ENCODE results near the gene CACYBP. TPM values are rescaled to one million over a fixed set of nuclear protein-coding genes. Genes with fewer than 3 reads are reported as not detected.
A peak's percentile ranks its signal among the peaks of the same experiment; 100 is the strongest.

The CACYBP gene
- total RNA-seq: 311 and 318 TPM in 2 replicates

DNA sequence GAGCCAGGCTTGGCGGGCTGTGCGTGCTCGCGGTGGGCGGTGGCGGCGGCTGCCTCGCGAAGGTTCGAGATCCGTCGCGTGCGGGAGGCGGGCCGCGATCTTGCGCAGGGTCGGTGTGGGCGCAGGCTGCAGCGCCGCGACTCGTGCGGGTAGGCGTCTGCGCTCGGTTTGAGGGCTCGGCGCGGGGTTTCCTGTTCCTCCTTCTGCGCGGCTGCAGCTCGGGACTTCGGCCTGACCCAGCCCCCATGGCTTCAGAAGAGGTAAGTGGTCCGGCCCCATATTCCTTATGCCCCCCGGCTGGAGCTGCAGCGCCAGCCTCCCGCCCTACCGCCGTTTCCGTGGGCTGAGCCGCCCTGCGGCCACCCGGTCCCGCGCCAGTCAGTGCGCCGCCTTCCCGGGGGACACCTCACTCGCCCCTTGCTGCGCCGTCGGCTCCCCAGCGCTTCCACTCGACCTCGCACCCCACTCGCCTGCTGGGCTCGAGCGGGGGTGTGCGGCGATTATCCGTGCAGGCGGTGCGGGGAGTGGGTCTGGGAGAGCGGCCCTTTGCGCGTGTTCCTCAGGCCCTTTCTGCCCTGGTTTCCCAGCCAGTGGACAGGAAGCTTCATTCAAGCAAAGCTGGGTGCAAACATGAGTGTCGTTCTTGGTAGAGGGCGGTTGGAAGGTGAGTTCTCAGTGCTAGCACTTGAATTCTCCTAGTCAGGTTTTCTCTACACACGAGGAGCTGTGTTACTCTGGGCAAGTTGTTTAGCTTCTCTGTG is at the start of gene CACYBP:
Gene CACYBP (plus strand): TSS at position 12 of the 761 bp plus-strand sequence. CDS start 234 bp downstream, at position 246.
- no peaks in the 10 kb centered on the region for H3K27me3 Mint-ChIP-seq (ENCODE audit: low read depth)
- H3K27ac Mint-ChIP-seq: peak within 1 kb of the TSS; percentile 81
- DNase-seq (ENCODE audit: low spot score): no peak
- no peaks in the 10 kb centered on the region for H3K9me3 Mint-ChIP-seq
- no peak within 1 kb of the TSS for H3K4me3 Mint-ChIP-seq (ENCODE audit: low read depth)
- intact Hi-C loops (cut with micrococcal nuclease): loop anchor here (1.0 to 10.0 kb wide), 7 partner anchors 23 to 1523 kb away; partner anchors contain the start of genes GAS5, MRPS14, PRDX6 and RABGAP1L
- H3K4me1 Mint-ChIP-seq (ENCODE audit: low read depth): peaks cover 41% of the 10 kb centered on the region
- peaks cover 44% of the 10 kb centered on the region for H3K36me3 Mint-ChIP-seq (ENCODE audit: low read depth)

DNA sequence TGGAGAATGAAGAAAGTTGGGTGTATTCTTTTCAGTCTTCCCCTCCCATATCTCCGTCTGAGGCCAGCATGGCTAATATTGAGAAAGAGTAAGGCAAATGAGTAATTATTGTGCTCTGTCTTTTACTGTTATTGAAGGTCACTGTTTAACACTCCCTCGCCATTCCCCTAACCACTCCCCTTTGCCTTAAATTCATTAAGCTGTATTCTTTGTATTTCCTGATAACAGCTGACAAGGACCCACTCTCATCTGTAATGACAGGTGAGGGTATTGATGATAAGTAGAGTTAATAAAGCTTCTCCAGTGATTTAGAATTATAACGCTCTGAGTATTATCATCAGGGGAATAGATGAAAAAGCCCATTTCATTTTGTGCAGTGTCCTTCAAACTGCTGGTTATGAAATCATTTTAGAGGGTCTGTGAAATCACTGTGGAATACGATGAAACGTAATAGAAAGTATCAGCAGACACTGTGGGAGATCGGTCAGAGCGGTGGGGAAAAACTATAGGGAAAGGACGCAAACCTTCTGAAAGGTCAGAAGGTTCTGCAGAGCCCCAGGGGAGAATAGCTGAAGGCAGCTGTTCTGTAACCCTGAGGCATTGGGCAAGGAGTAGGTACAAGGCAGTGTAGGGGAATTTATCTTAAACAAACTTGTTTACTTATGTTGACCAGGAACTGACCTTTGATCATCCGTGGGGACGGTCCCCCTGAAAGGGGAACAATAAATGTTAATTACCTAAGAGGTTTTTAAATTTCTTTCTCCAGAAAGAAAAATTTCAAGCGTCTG is 46.3 kb upstream of the CACYBP start:
- DNase-seq (ENCODE audit: low spot score): no peak
- Mint-ChIP-seq H3K27ac (no peak overlapping the region), H3K36me3 (ENCODE audit: low read depth) (no peaks in the 10 kb centered on the region), H3K9me3 (no peaks in the 10 kb centered on the region), H3K27me3 (ENCODE audit: low read depth) (no peaks in the 10 kb centered on the region), H3K4me1 (ENCODE audit: low read depth) (peaks cover 16% of the 10 kb centered on the region), H3K4me3 (ENCODE audit: low read depth) (no peak overlapping the region)
- intact Hi-C loops (cut with micrococcal nuclease): no loop called here

DNA sequence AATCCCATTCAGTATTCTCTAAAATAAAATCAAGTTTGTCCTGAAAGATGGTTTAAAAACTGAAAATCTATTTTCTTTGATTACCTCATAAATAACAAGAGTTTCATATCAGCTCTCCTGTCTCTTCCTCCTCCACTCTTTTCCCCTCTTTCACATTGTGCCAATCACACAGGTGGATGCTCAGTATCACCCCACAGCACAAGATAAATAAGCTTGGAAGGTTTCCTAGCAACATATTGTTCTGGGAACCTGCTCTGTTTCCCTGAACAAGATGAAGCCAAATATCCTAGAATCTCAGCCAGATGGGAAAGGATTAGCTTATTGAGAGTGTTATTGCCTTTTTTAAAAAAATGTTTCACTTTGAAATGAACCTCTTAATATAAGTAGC is 45.7 kb upstream of the CACYBP start:
- no peaks in the 10 kb centered on the region for H3K27me3 Mint-ChIP-seq (ENCODE audit: low read depth)
- peaks cover 16% of the 10 kb centered on the region for H3K4me1 Mint-ChIP-seq (ENCODE audit: low read depth)
- no peak overlapping the region for H3K4me3 Mint-ChIP-seq (ENCODE audit: low read depth)
- no peaks in the 10 kb centered on the region for H3K36me3 Mint-ChIP-seq (ENCODE audit: low read depth)
- no peak for DNase-seq (ENCODE audit: low spot score)
- no peaks in the 10 kb centered on the region for H3K9me3 Mint-ChIP-seq
- H3K27ac Mint-ChIP-seq: no peak overlapping the region
- intact Hi-C loops (cut with micrococcal nuclease): no loop called here

DNA sequence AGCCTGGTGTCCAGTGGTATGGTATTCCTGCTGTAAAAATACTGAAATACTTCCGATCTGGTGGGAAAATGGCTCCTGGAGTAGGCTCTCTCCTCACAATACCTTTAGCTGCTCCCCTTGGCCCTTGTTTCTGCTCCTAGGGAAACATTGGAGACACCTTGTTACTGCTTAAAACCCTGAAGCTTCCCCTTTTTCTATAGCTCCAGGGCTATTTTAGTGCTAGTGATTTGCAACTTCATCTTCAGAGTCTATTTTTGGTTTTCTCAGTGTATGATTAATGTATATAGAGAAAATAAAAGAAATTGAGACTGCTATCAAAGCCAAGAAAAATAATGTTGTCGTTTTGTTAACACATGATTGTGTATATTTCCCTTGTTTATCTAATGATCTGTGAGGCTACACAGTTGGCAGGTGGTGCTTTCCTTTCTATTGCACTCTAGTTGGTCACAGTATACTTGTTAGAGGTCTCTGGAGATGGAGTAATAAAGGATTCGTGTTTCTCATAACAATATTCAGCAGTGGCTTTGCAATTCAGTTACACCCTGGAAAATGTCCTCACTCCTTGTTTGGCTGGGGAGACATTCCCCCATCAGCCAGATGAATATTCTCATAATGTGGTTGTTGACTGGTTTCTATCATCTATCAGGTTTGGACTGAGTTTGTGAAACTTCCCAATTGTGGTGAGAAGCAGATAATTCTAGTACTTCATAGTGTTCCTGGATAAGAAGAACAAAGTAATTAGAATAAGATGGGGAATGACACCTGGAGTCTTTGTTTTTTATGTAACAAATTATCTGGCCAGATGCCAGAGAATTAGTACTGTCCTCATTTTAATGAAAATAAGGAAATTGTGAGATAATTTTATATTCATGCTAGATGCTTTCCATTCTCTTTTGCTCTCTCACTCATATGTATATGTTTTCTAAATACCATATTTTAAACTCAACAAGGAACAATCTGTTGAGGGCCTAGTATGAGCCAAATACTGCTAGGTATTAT is 44.8 kb upstream of the CACYBP start:
- DNase-seq (ENCODE audit: low spot score): no peak
- Mint-ChIP-seq H3K4me1 (ENCODE audit: low read depth) (peaks cover 16% of the 10 kb centered on the region), H3K27me3 (ENCODE audit: low read depth) (no peaks in the 10 kb centered on the region), H3K36me3 (ENCODE audit: low read depth) (no peaks in the 10 kb centered on the region), H3K4me3 (ENCODE audit: low read depth) (no peak overlapping the region), H3K9me3 (no peaks in the 10 kb centered on the region), H3K27ac (no peak overlapping the region)
- intact Hi-C loops (cut with micrococcal nuclease): no loop called here

DNA sequence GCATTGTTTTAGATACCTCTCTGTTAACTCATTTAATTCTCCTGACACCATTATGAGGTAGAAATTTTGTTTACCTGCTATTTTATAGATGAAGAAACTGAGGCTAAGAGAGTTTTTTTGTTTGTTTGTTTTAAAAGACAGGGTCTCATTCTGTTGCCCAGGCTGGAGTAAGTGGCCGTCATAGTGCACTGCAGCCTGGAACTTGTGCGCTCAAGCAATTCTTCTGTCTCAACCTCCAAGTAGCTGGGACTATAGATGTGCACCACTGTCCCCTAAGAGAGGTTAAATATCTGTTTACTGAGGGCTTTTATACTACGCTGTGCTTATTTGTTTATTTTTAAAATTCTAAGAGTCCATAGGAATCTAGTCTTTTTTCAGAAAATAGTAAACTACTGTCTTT is 43.7 kb upstream of the CACYBP start:
- Mint-ChIP-seq H3K9me3 (no peaks in the 10 kb centered on the region), H3K27me3 (ENCODE audit: low read depth) (no peaks in the 10 kb centered on the region), H3K27ac (no peak overlapping the region), H3K36me3 (ENCODE audit: low read depth) (no peaks in the 10 kb centered on the region), H3K4me3 (ENCODE audit: low read depth) (no peak overlapping the region), H3K4me1 (ENCODE audit: low read depth) (peaks cover 16% of the 10 kb centered on the region)
- intact Hi-C loops (cut with micrococcal nuclease): no loop called here
- no peak for DNase-seq (ENCODE audit: low spot score)

GRCh38 chr1:174956976-174957375 is 42.8 kb upstream of the CACYBP start:
- intact Hi-C loops (cut with micrococcal nuclease): loop anchor here (1.0 kb wide), 1 partner anchor 11 kb away; no protein-coding TSS in a partner anchor
- no peaks in the 10 kb centered on the region for H3K27me3 Mint-ChIP-seq (ENCODE audit: low read depth)
- no peaks in the 10 kb centered on the region for H3K36me3 Mint-ChIP-seq (ENCODE audit: low read depth)
- no peak overlapping the region for H3K4me3 Mint-ChIP-seq (ENCODE audit: low read depth)
- DNase-seq (ENCODE audit: low spot score): no peak
- peaks cover 16% of the 10 kb centered on the region for H3K4me1 Mint-ChIP-seq (ENCODE audit: low read depth)
- no peak overlapping the region for H3K27ac Mint-ChIP-seq
- H3K9me3 Mint-ChIP-seq: no peaks in the 10 kb centered on the region

DNA sequence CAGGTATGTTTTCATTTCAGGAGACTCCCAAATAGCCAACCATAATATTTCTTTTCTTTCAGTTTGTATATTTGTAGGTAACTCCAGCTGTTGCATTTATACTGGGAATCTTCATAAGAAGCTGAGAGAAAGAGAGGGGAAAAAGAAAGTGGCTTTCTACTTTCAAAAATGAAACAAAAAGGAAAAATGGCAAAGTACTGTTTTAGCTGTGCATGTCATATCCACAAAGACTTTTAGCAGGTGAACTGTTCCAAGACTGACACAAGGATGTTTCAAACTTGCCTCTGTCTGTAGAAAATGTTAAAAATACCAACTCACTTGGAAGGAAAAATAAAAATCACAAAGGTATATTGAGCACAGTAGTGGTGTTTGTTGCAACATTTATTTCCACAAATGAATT is 41.9 kb upstream of the CACYBP start:
- no peak for DNase-seq (ENCODE audit: low spot score)
- Mint-ChIP-seq H3K4me1 (ENCODE audit: low read depth) (peaks cover 16% of the 10 kb centered on the region), H3K36me3 (ENCODE audit: low read depth) (no peaks in the 10 kb centered on the region), H3K9me3 (no peaks in the 10 kb centered on the region), H3K27me3 (ENCODE audit: low read depth) (no peaks in the 10 kb centered on the region), H3K4me3 (ENCODE audit: low read depth) (peak overlapping the region; percentile 49), H3K27ac (peak overlapping the region; percentile 48)
- intact Hi-C loops (cut with micrococcal nuclease): loop anchor here (1.0 kb wide), 1 partner anchor 10 kb away; no protein-coding TSS in a partner anchor

DNA sequence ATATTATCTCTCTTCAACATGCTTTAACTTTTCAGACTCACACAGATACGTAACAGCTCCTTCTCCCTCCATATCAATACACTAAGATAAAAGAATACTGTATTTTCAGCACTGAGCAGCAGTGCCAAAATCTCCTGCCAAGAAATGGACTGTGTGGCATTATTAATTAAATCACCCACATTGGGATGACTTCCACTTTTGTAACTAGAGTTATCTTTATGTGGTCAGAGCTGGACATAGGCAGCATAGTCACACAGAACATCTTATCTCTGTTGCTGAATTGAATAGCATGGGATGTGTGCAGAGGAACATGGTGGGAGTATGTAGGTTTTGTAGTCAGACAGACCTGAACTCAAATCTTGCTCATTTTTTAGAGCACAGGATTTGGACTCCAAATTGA is 41.4 kb upstream of the CACYBP start:
- no peak overlapping the region for H3K4me3 Mint-ChIP-seq (ENCODE audit: low read depth)
- no peak for DNase-seq (ENCODE audit: low spot score)
- no peaks in the 10 kb centered on the region for H3K9me3 Mint-ChIP-seq
- peaks cover 2% of the 10 kb centered on the region for H3K36me3 Mint-ChIP-seq (ENCODE audit: low read depth)
- no peak overlapping the region for H3K27ac Mint-ChIP-seq
- H3K27me3 Mint-ChIP-seq (ENCODE audit: low read depth): no peaks in the 10 kb centered on the region
- peaks cover 19% of the 10 kb centered on the region for H3K4me1 Mint-ChIP-seq (ENCODE audit: low read depth)
- intact Hi-C loops (cut with micrococcal nuclease): no loop called here

- Mint-ChIP-seq H3K4me3 (ENCODE audit: low read depth) (no peak overlapping the region), H3K27me3 (ENCODE audit: low read depth) (no peaks in the 10 kb centered on the region), H3K27ac (no peak overlapping the region), H3K4me1 (ENCODE audit: low read depth) (peaks cover 35% of the 10 kb centered on the region), H3K36me3 (ENCODE audit: low read depth) (peaks cover 2% of the 10 kb centered on the region), H3K9me3 (no peaks in the 10 kb centered on the region)
- intact Hi-C loops (cut with micrococcal nuclease): no loop called here
- DNase-seq (ENCODE audit: low spot score): no peak
Observed at GRCh38 chr1:174960362-174960761, 39.4 kb upstream of the CACYBP start.

GRCh38 chr1:174963529-174964125 is 36.1 kb upstream of the CACYBP start:
- peaks cover 2% of the 10 kb centered on the region for H3K36me3 Mint-ChIP-seq (ENCODE audit: low read depth)
- H3K9me3 Mint-ChIP-seq: no peaks in the 10 kb centered on the region
- no peak for DNase-seq (ENCODE audit: low spot score)
- peak overlapping the region; percentile 86 for H3K27ac Mint-ChIP-seq
- peaks cover 41% of the 10 kb centered on the region for H3K4me1 Mint-ChIP-seq (ENCODE audit: low read depth)
- no peak overlapping the region for H3K4me3 Mint-ChIP-seq (ENCODE audit: low read depth)
- intact Hi-C loops (cut with micrococcal nuclease): loop anchor here (2.0 kb wide), 2 partner anchors 35 to 153 kb away; partner anchors contain the start of gene CACYBP
- H3K27me3 Mint-ChIP-seq (ENCODE audit: low read depth): no peaks in the 10 kb centered on the region

- Mint-ChIP-seq H3K27ac (peak overlapping the region; percentile 86), H3K4me3 (ENCODE audit: low read depth) (peak overlapping the region; percentile 77), H3K27me3 (ENCODE audit: low read depth) (no peaks in the 10 kb centered on the region), H3K36me3 (ENCODE audit: low read depth) (peaks cover 2% of the 10 kb centered on the region), H3K9me3 (no peaks in the 10 kb centered on the region), H3K4me1 (ENCODE audit: low read depth) (peaks cover 49% of the 10 kb centered on the region)
- intact Hi-C loops (cut with micrococcal nuclease): loop anchor here (2.0 kb wide), 2 partner anchors 34 to 154 kb away; partner anchors contain the start of gene CACYBP
- peak; percentile 28 for DNase-seq (ENCODE audit: low spot score)
Observed at GRCh38 chr1:174964261-174964971, 35.3 kb upstream of the CACYBP start.

Measured in activated T-helper 2 cell treated with anti-CD3 and anti-CD28 coated beads, Interferon-gamma antibody, Interleukin-2, Interleukin-4, amounts not matched to agents 10 μg/mL and 5 μg/mL and 100 μg/mL, durations not matched to agents 14 hours and 24 hours and 36 hours (primary cell).